HepG2 (cell line): ENCODE results near the gene CISD1. TPM values are rescaled to one million over a fixed set of nuclear protein-coding genes. Genes with fewer than 3 reads are reported as not detected.

Experiments used
- BHLHE40 ChIP-seq: IDR thresholded peaks from 2 replicates; pipeline ENCODE4 v1.6.1; 2011; ENCODE audit warnings: low read length, improper control_type of control experiment
- HNRNPK ChIP-seq: fragments of 200-400 bp; formaldehyde crosslinking; IDR thresholded peaks from 2 replicates; pipeline ENCODE4 v1.6.1; 2018; ENCODE audit warnings: low read length, low read depth, moderate library complexity, mild to moderate bottlenecking; ENCODE audit not compliant: poor library complexity, severe bottlenecking
- HOXA3 ChIP-seq: sonication (generic); formaldehyde crosslinking; IDR thresholded peaks from 2 replicates; pipeline ENCODE4 v1.5.0; 2020; ENCODE audit warnings: missing genetic modification reagents
- NFIB ChIP-seq: sonication (generic); formaldehyde crosslinking; IDR thresholded peaks from 2 replicates; pipeline ENCODE4 v1.9.0; 2021; ENCODE audit warnings: missing genetic modification reagents, mild to moderate bottlenecking, borderline replicate concordance
- NR2F2 ChIP-seq: IDR thresholded peaks from 2 replicates; pipeline ENCODE4 v1.6.1; 2012; ENCODE audit warnings: low read depth, inconsistent platforms, borderline replicate concordance
- RELA ChIP-seq: sonication (generic); formaldehyde crosslinking; IDR thresholded peaks from 2 replicates; pipeline ENCODE4 v1.4.0; 2020; ENCODE audit warnings: missing genetic modification reagents
- REXO4 ChIP-seq: sonication (generic); formaldehyde crosslinking; IDR thresholded peaks from 2 replicates; pipeline ENCODE4 v1.8.0; 2022; ENCODE audit warnings: missing genetic modification reagents, mild to moderate bottlenecking, borderline replicate concordance
- U2AF2 ChIP-seq: fragments of 200-400 bp; formaldehyde crosslinking; IDR thresholded peaks from 2 replicates; pipeline ENCODE4 v1.6.1; 2017; ENCODE audit warnings: low read depth, mild to moderate bottlenecking, low read length
- ZFP82 ChIP-seq: sonication (generic); formaldehyde crosslinking; IDR thresholded peaks from 2 replicates; pipeline ENCODE4 v1.5.1; 2020; ENCODE audit warnings: mild to moderate bottlenecking, missing genetic modification reagents, borderline replicate concordance
- ZNF530 ChIP-seq: sonication (generic); formaldehyde crosslinking; IDR thresholded peaks from 2 replicates; pipeline ENCODE4 v1.5.0; 2020; ENCODE audit warnings: low read depth, mild to moderate bottlenecking, missing genetic modification reagents
- ZNF556 ChIP-seq: sonication (generic); formaldehyde crosslinking; IDR thresholded peaks from 2 replicates; pipeline ENCODE4 v1.4.0; 2020; ENCODE audit warnings: mild to moderate bottlenecking, missing genetic modification reagents, borderline replicate concordance
- ZNF772 ChIP-seq: sonication (generic); formaldehyde crosslinking; IDR thresholded peaks from 2 replicates; pipeline ENCODE4 v1.5.0; 2020; ENCODE audit warnings: mild to moderate bottlenecking, missing genetic modification reagents
- ZNF788 ChIP-seq: sonication (generic); formaldehyde crosslinking; IDR thresholded peaks from 2 replicates; pipeline ENCODE4 v1.5.0; 2020; ENCODE audit warnings: mild to moderate bottlenecking, missing genetic modification reagents, borderline replicate concordance
- ZSCAN29 ChIP-seq: sonication (generic); formaldehyde crosslinking; conservative IDR thresholded peaks from 2 replicates; pipeline ENCODE4 v1.4.0; 2020; ENCODE audit warnings: mild to moderate bottlenecking, missing genetic modification reagents
- polyA plus RNA-seq, 8 experiments: library from polyadenylated mRNA; depleted of rRNA in 3 of 8; stranded (reverse) in 7 of 8; unstranded in 1 of 8; fragments of >200 nt; fragmentation: Illumina TruSeq in 4 of 8; extraction: Trizol in 4 of 8; gene quantifications; 2 replicates each; pipeline versions ENCODE4 v1.2.1 to v1.2.3, GENCODE V29; 2011 to 2016; ENCODE audit warnings: low read depth in 4 of 8, missing spikeins in 1 of 8, mixed read lengths in 1 of 8; ENCODE audit not compliant: insufficient read depth in 1 of 8
- total RNA-seq, 5 experiments: library from RNA; depleted of rRNA; stranded (reverse); fragments of >200 nt; fragmentation: Illumina TruSeq; extraction: Trizol; gene quantifications; 2 replicates each; pipeline ENCODE4 v1.2.3, GENCODE V29; 2016; ENCODE audit warnings: low read depth in 1 of 5
- TF ChIP-seq, protein P1 (sequence below): sonication (generic); formaldehyde crosslinking; IDR thresholded peaks from 2 replicates; pipeline ENCODE4 v1.5.1; 2020; ENCODE audit warnings: mild to moderate bottlenecking, missing genetic modification reagents, borderline replicate concordance
- TF ChIP-seq, protein P2 (sequence below): sonication (generic); formaldehyde crosslinking; IDR thresholded peaks from 2 replicates; pipeline ENCODE4 v1.5.0; 2020; ENCODE audit warnings: mild to moderate bottlenecking, missing genetic modification reagents
- TF ChIP-seq, protein P3 (sequence below): sonication (generic); formaldehyde crosslinking; IDR thresholded peaks from 2 replicates; pipeline ENCODE4 v1.8.0; 2023; ENCODE audit warnings: mild to moderate bottlenecking, missing genetic modification reagents
- TF ChIP-seq, protein P4 (sequence below): sonication (generic); formaldehyde crosslinking; IDR thresholded peaks from 2 replicates; pipeline ENCODE4 v1.8.1; 2022; ENCODE audit warnings: mild to moderate bottlenecking, missing genetic modification reagents

CISD1 gene
- total and polyA plus RNA-seq, 2 of the 13 experiments (the other 11 are each of a cell fraction or from before 2014, with no cell fraction given) = 63.4 to 78.9 TPM

DNA sequence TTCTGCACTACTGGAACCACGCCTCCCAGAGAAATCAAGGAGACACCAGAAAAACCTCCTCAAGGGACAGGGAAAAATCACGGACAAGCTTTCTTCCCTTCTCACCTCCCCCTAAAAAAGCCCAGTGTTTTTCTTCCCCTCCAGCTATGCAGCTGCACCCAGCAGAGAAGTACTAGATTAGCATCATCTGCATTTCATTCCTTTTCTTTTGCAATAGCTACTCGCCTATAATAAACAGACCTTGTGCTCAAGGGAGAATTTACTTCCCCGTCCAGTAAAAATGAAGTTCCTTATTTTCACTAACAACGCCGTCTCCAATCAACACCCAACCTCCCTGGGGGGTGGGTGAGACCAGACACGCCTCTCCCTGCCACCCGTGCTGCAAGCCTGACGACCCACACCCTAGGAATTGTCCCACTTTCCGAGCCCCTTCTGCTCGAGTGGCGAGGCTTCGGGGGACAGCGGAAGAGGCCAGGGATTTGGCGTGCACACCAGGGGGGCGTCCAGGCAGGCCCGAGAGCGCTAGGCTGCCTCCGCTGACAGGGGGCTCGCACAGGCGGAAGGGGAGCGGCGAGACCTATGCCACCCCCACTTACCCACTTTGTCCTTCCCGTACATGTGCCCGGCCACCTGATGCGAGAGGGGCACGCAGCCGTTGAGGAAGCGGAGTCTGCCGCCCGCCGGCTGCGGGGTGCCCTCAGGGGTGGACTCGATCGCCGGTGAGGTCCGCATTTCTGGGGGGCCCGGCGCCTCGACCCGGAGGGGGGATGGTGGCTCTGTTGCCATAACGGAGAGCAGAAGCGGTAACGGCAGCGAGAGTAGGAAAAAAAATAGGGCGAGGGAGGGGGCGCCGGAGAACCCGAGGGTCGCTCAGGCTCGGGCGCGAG, 1.9 kb upstream of the CISD1 start (continued):
- TF ChIP-seq, protein P1, sequence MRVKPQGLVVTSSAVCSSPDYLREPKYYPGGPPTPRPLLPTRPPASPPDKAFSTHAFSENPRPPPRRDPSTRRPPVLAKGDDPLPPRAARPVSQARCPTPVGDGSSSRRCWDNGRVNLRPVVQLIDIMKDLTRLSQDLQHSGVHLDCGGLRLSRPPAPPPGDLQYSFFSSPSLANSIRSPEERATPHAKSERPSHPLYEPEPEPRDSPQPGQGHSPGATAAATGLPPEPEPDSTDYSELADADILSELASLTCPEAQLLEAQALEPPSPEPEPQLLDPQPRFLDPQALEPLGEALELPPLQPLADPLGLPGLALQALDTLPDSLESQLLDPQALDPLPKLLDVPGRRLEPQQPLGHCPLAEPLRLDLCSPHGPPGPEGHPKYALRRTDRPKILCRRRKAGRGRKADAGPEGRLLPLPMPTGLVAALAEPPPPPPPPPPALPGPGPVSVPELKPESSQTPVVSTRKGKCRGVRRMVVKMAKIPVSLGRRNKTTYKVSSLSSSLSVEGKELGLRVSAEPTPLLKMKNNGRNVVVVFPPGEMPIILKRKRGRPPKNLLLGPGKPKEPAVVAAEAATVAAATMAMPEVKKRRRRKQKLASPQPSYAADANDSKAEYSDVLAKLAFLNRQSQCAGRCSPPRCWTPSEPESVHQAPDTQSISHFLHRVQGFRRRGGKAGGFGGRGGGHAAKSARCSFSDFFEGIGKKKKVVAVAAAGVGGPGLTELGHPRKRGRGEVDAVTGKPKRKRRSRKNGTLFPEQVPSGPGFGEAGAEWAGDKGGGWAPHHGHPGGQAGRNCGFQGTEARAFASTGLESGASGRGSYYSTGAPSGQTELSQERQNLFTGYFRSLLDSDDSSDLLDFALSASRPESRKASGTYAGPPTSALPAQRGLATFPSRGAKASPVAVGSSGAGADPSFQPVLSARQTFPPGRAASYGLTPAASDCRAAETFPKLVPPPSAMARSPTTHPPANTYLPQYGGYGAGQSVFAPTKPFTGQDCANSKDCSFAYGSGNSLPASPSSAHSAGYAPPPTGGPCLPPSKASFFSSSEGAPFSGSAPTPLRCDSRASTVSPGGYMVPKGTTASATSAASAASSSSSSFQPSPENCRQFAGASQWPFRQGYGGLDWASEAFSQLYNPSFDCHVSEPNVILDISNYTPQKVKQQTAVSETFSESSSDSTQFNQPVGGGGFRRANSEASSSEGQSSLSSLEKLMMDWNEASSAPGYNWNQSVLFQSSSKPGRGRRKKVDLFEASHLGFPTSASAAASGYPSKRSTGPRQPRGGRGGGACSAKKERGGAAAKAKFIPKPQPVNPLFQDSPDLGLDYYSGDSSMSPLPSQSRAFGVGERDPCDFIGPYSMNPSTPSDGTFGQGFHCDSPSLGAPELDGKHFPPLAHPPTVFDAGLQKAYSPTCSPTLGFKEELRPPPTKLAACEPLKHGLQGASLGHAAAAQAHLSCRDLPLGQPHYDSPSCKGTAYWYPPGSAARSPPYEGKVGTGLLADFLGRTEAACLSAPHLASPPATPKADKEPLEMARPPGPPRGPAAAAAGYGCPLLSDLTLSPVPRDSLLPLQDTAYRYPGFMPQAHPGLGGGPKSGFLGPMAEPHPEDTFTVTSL (CRISPR knock-in tag) = 0 out of 2 replicates have a peak, but pooled peaks have one; percentile 11
- no peak for TF ChIP-seq RELA
- TF ChIP-seq HNRNPK = no peak
- 0 out of 2 replicates have a peak, but pooled peaks have one; percentile 1 for TF ChIP-seq ZSCAN29 (CRISPR knock-in tag)
- TF ChIP-seq U2AF2 = no peak
- TF ChIP-seq ZNF556 (CRISPR knock-in tag) = no peak
- TF ChIP-seq ZNF530 = no peak
- TF ChIP-seq NFIB (CRISPR knock-in tag) = no peak
- TF ChIP-seq, protein P2, sequence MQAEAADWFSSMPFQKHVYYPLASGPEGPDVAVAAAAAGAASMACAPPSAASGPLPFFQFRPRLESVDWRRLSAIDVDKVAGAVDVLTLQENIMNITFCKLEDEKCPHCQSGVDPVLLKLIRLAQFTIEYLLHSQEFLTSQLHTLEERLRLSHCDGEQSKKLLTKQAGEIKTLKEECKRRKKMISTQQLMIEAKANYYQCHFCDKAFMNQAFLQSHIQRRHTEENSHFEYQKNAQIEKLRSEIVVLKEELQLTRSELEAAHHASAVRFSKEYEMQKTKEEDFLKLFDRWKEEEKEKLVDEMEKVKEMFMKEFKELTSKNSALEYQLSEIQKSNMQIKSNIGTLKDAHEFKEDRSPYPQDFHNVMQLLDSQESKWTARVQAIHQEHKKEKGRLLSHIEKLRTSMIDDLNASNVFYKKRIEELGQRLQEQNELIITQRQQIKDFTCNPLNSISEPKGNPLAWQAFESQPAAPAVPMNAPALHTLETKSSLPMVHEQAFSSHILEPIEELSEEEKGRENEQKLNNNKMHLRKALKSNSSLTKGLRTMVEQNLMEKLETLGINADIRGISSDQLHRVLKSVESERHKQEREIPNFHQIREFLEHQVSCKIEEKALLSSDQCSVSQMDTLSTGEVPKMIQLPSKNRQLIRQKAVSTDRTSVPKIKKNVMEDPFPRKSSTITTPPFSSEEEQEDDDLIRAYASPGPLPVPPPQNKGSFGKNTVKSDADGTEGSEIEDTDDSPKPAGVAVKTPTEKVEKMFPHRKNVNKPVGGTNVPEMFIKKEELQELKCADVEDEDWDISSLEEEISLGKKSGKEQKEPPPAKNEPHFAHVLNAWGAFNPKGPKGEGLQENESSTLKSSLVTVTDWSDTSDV (CRISPR knock-in tag) = 0 out of 2 replicates have a peak, but pooled peaks have one; percentile 56
- TF ChIP-seq ZNF772 (CRISPR knock-in tag) = no peak
- TF ChIP-seq, protein P3, sequence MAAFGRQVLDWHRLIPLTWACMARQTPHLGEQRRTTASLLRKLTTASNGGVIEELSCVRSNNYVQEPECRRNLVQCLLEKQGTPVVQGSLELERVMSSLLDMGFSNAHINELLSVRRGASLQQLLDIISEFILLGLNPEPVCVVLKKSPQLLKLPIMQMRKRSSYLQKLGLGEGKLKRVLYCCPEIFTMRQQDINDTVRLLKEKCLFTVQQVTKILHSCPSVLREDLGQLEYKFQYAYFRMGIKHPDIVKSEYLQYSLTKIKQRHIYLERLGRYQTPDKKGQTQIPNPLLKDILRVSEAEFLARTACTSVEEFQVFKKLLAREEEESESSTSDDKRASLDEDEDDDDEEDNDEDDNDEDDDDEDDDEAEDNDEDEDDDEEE = 0 out of 2 replicates have a peak, but pooled peaks have one; percentile 48
- TF ChIP-seq HOXA3 (CRISPR knock-in tag) = no peak
- TF ChIP-seq, protein P4, sequence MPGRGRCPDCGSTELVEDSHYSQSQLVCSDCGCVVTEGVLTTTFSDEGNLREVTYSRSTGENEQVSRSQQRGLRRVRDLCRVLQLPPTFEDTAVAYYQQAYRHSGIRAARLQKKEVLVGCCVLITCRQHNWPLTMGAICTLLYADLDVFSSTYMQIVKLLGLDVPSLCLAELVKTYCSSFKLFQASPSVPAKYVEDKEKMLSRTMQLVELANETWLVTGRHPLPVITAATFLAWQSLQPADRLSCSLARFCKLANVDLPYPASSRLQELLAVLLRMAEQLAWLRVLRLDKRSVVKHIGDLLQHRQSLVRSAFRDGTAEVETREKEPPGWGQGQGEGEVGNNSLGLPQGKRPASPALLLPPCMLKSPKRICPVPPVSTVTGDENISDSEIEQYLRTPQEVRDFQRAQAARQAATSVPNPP = no peak
- TF ChIP-seq REXO4 (CRISPR knock-in tag) = no peak
- no peak for TF ChIP-seq ZFP82 (CRISPR knock-in tag)
- peak; percentile 44; the same call in 1 of the 2 replicates for TF ChIP-seq ZNF788 (CRISPR knock-in tag)
- TF ChIP-seq BHLHE40 = no peak
- TF ChIP-seq NR2F2 = no peak
